ENCODE results near the gene ZNF511.
A peak's percentile ranks its signal among the peaks of the same experiment; 100 is the strongest.

DNA sequence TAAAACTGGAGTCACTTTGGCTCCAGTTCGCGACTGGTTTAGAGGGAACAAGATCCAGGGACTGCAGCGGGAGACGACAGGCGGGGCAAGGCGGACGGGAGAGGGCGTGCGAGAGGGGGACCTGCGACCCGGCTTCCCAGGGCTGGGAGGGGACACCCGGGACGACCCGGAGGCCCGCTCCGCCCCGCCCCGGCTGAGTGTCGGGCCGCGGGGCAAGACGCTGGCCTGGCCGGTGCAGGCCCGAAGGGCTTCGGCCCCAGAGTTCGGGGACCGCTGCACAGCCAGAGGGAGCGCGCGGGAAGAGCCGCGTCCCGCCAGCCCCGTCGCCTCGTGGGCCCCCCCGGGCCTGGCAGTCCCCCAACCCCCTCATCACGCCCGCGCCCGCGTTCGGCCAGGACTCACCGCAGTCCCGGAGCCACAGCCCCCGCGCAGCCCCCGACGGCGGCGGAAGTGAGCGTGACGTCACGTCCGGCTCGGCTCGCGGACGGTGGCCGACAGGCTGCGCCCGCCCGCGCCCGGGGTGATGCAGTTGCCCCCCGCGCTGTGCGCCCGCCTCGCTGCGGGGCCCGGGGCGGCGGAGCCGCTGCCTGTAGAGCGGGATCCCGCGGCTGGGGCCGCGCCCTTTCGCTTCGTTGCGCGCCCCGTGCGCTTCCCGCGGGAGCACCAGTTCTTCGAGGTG lies at the start of gene ZNF511, which contains the start of gene TUBGCP2:
- TF ChIP-seq EP300 (IDR thresholded peaks at IDR 0.05) (no peak), POLR2AphosphoS5 (IDR thresholded peaks at IDR 0.05) (peak; percentile 89 to 90), POLR2A (IDR thresholded peaks at IDR 0.05) (peak in 3 of 4 donors; percentile 63 to 95 (median 90))
- TF ChIP-seq, protein P1, sequence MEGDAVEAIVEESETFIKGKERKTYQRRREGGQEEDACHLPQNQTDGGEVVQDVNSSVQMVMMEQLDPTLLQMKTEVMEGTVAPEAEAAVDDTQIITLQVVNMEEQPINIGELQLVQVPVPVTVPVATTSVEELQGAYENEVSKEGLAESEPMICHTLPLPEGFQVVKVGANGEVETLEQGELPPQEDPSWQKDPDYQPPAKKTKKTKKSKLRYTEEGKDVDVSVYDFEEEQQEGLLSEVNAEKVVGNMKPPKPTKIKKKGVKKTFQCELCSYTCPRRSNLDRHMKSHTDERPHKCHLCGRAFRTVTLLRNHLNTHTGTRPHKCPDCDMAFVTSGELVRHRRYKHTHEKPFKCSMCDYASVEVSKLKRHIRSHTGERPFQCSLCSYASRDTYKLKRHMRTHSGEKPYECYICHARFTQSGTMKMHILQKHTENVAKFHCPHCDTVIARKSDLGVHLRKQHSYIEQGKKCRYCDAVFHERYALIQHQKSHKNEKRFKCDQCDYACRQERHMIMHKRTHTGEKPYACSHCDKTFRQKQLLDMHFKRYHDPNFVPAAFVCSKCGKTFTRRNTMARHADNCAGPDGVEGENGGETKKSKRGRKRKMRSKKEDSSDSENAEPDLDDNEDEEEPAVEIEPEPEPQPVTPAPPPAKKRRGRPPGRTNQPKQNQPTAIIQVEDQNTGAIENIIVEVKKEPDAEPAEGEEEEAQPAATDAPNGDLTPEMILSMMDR (IDR thresholded peaks at IDR 0.05), result peak in 4 of 6 experiments; percentile 34 to 40 (median 37)

All from upper lobe of left lung (tissue), 4 donors.